ENCODE data around the gene USP34.

The USP34 gene

DNA sequence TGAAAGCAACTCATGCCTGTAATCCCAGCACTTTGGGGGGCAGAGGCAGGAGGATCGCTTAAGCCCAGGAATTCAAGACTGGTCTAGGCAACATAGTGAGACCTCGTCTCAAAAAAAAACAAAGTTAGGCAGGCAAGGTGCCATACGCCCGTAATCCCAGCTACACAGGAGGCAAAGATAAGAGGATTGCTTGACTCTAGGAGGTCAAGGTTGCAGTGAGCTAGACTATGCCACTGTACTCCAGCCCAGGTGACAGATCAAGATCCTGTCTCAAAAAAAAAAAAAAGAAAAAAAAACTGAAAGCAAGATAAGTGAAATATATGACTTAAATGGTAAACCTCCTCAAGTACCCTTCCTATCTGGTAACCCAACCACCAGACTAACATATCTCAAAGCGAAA, 59.8 kb downstream of the USP34 start:
- H4K5ac ChIP-seq (ENCODE audit: low read length): no peak overlapping the region
- no peak overlapping the region for H3K9ac ChIP-seq (ENCODE audit: low read length)
- no peak overlapping the region for H3K4me2 ChIP-seq (ENCODE audit: low read length)
- H3K36me3 ChIP-seq (ENCODE audit: control insufficient read depth, insufficient read depth, low read length): no peaks in the 10 kb centered on the region
- H3K23ac ChIP-seq (ENCODE audit: low read length): no peak overlapping the region
- H2BK15ac ChIP-seq (replicated peaks; ENCODE audit: low read depth): no peak overlapping the region
- H2BK5ac ChIP-seq (ENCODE audit: low read length): no peak overlapping the region
- H2BK120ac ChIP-seq (ENCODE audit: low read depth, low read length): no peak overlapping the region
- H3K27me3 ChIP-seq (ENCODE audit: insufficient read depth, low read length, poor library complexity): no peaks in the 10 kb centered on the region
- peaks cover 2% of the 10 kb centered on the region for H3K4me1 ChIP-seq (ENCODE audit: control insufficient read depth, low read depth, low read length)
- no peak overlapping the region for H3K56ac ChIP-seq (ENCODE audit: low read length)
- H4K8ac ChIP-seq (ENCODE audit: low read depth, low read length): no peak overlapping the region
- peak; percentile 84 for DNase-seq
- no peak overlapping the region for H3K4ac ChIP-seq (ENCODE audit: low read depth, low read length)
- H3K4me3 ChIP-seq (ENCODE audit: low read length): no peak overlapping the region
- no peak overlapping the region for H3K27ac ChIP-seq (ENCODE audit: low read depth, low read length)
- no peak overlapping the region for H2AK5ac ChIP-seq (ENCODE audit: low read length)
- H3K79me1 ChIP-seq (ENCODE audit: low read length): peaks cover 2% of the 10 kb centered on the region
- WGBS (ENCODE audit: extremely low coverage, insufficient coverage, low lambda C conversion rate): no CpG with 5 or more reads among the region's 5 CpGs
- H3K79me2 ChIP-seq (ENCODE audit: control insufficient read depth, insufficient read depth, low read length): peaks cover 8% of the 10 kb centered on the region
- no peak overlapping the region for H3K18ac ChIP-seq (ENCODE audit: low read length)

DNA sequence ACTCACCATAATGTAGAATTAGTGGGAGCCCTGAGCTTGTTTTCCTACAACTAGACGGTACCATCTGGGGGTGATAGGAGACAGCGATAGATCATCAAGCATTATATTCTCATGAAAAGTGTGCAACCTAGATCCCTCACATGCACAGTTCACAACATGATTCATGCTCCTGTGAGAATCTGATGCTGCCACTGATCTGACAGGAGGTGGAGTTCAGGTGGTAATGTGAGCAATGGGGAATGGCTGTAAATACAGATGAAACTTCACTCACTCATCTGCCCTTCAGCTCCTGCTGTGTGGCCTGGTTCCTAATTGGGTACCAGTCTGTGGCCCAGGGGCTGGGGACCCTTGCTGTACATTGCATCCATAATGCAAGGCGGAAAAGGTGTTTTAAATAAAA, 60.7 kb downstream of the USP34 start:
- H3K27me3 ChIP-seq (ENCODE audit: insufficient read depth, low read length, poor library complexity): no peaks in the 10 kb centered on the region
- no peak overlapping the region for H3K56ac ChIP-seq (ENCODE audit: low read length)
- H3K4ac ChIP-seq (ENCODE audit: low read depth, low read length): no peak overlapping the region
- H3K4me2 ChIP-seq (ENCODE audit: low read length): no peak overlapping the region
- H3K27ac ChIP-seq (ENCODE audit: low read depth, low read length): no peak overlapping the region
- no peaks in the 10 kb centered on the region for H3K36me3 ChIP-seq (ENCODE audit: control insufficient read depth, insufficient read depth, low read length)
- H3K79me2 ChIP-seq (ENCODE audit: control insufficient read depth, insufficient read depth, low read length): peaks cover 8% of the 10 kb centered on the region
- WGBS (ENCODE audit: extremely low coverage, insufficient coverage, low lambda C conversion rate): no CpG with 5 or more reads among the region's 3 CpGs
- peaks cover 2% of the 10 kb centered on the region for H3K4me1 ChIP-seq (ENCODE audit: control insufficient read depth, low read depth, low read length)
- no peak overlapping the region for H2BK120ac ChIP-seq (ENCODE audit: low read depth, low read length)
- H3K18ac ChIP-seq (ENCODE audit: low read length): no peak overlapping the region
- H2BK5ac ChIP-seq (ENCODE audit: low read length): no peak overlapping the region
- no peak overlapping the region for H4K5ac ChIP-seq (ENCODE audit: low read length)
- no peak overlapping the region for H4K8ac ChIP-seq (ENCODE audit: low read depth, low read length)
- DNase-seq: no peak
- H3K23ac ChIP-seq (ENCODE audit: low read length): no peak overlapping the region
- no peak overlapping the region for H3K4me3 ChIP-seq (ENCODE audit: low read length)
- no peak overlapping the region for H2AK5ac ChIP-seq (ENCODE audit: low read length)
- H2BK15ac ChIP-seq (replicated peaks; ENCODE audit: low read depth): no peak overlapping the region
- H3K9ac ChIP-seq (ENCODE audit: low read length): no peak overlapping the region
- H3K79me1 ChIP-seq (ENCODE audit: low read length): peaks cover 2% of the 10 kb centered on the region

DNA sequence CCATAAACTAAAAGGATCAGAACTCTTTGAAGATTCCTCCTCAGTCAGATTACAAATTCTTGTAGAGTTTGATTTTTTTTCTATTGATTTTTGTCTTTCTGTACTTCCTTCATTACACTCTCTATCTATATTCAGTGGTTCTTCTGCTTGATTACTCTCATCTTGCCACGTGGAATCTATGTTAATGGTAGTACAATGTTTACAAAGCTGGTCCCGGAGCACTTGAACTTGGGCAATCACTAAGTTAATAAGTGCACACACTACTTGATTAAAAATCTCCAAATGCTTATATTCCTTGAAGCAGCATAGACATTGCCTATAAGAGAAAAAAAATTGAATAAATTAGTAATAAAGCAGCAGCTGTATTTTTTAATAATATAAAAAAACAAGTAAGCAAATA, 65.1 kb downstream of the USP34 start:
- Histone ChIP-seq H3K23ac (ENCODE audit: low read length) (no peak overlapping the region), H3K27ac (ENCODE audit: low read depth, low read length) (no peak overlapping the region)
- WGBS (ENCODE audit: extremely low coverage, insufficient coverage, low lambda C conversion rate): no CpG with 5 or more reads among the region's 2 CpGs

DNA sequence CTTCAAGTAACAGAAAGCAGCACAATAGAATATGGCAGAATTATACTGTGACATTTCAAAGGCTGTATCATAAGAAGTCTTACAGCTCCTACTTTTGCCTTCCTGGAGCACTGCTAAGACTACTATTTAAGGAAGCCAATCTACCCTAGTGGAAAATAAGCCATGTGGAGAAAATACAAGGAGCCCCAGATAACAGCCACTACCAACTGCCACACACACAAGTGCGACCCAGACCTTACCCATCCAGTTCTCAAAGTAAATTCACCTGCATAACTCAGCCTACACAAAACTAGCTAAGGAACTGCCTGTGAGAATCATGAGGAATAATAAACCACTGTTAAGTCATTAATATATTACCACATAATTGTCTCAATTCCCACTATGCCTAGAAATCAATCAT, 66.4 kb downstream of the USP34 start:
- Histone ChIP-seq H2AK5ac (ENCODE audit: low read length) (no peak overlapping the region), H3K27me3 (ENCODE audit: insufficient read depth, low read length, poor library complexity) (no peaks in the 10 kb centered on the region), H3K79me2 (ENCODE audit: control insufficient read depth, insufficient read depth, low read length) (peaks cover 3% of the 10 kb centered on the region), H3K79me1 (ENCODE audit: low read length) (no peaks in the 10 kb centered on the region), H4K5ac (ENCODE audit: low read length) (no peak overlapping the region), H3K23ac (ENCODE audit: low read length) (no peak overlapping the region), H4K8ac (ENCODE audit: low read depth, low read length) (no peak overlapping the region), H3K4me1 (ENCODE audit: control insufficient read depth, low read depth, low read length) (no peaks in the 10 kb centered on the region), H2BK120ac (ENCODE audit: low read depth, low read length) (no peak overlapping the region), H3K56ac (ENCODE audit: low read length) (no peak overlapping the region), H3K4ac (ENCODE audit: low read depth, low read length) (no peak overlapping the region), H3K4me2 (ENCODE audit: low read length) (no peak overlapping the region), H3K9ac (ENCODE audit: low read length) (no peak overlapping the region), H2BK15ac (replicated peaks; ENCODE audit: low read depth) (no peak overlapping the region), H3K27ac (ENCODE audit: low read depth, low read length) (no peak overlapping the region), H3K18ac (ENCODE audit: low read length) (no peak overlapping the region), H2BK5ac (ENCODE audit: low read length) (no peak overlapping the region), H3K36me3 (ENCODE audit: control insufficient read depth, insufficient read depth, low read length) (no peaks in the 10 kb centered on the region), H3K4me3 (ENCODE audit: low read length) (no peak overlapping the region)
- no peak for DNase-seq
- WGBS (ENCODE audit: extremely low coverage, insufficient coverage, low lambda C conversion rate): no CpG with 5 or more reads among the region's 1 CpG

More for the DNA sequence above, 65.1 kb downstream of the USP34 start:
- Histone ChIP-seq H3K79me1 (ENCODE audit: low read length) (peaks cover 2% of the 10 kb centered on the region), H2BK5ac (ENCODE audit: low read length) (no peak overlapping the region), H2BK15ac (replicated peaks; ENCODE audit: low read depth) (no peak overlapping the region), H4K5ac (ENCODE audit: low read length) (no peak overlapping the region), H2AK5ac (ENCODE audit: low read length) (no peak overlapping the region), H3K27me3 (ENCODE audit: insufficient read depth, low read length, poor library complexity) (no peaks in the 10 kb centered on the region), H3K79me2 (ENCODE audit: control insufficient read depth, insufficient read depth, low read length) (peaks cover 8% of the 10 kb centered on the region), H3K4me2 (ENCODE audit: low read length) (no peak overlapping the region), H4K8ac (ENCODE audit: low read depth, low read length) (no peak overlapping the region), H3K18ac (ENCODE audit: low read length) (no peak overlapping the region), H3K9ac (ENCODE audit: low read length) (no peak overlapping the region), H3K4ac (ENCODE audit: low read depth, low read length) (no peak overlapping the region), H3K56ac (ENCODE audit: low read length) (no peak overlapping the region), H3K4me1 (ENCODE audit: control insufficient read depth, low read depth, low read length) (no peaks in the 10 kb centered on the region), H2BK120ac (ENCODE audit: low read depth, low read length) (no peak overlapping the region), H3K36me3 (ENCODE audit: control insufficient read depth, insufficient read depth, low read length) (no peaks in the 10 kb centered on the region), H3K4me3 (ENCODE audit: low read length) (no peak overlapping the region)
- no peak for DNase-seq

DNA sequence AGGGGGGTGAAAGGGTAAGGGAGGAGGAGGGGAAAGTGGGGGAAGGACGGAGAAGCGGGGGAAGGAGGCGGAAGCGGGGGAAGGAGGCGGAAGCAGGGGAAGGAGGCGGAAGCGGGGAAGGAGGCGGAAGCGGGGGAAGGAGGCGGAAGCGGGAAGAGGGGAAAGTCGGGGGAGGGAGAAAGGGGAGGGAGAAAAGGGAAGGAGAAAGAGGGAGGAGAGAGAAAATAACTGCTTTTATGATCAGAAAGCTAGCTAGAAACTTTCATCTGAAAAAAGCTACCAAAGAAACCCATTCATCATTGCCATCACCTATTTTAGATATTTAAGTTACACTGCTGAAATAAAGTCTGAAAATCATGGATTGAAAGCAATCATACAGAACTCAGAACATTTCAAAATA, 72.5 kb downstream of the USP34 start:
- WGBS (ENCODE audit: extremely low coverage, insufficient coverage, low lambda C conversion rate): no CpG with 5 or more reads among the region's 12 CpGs
- Histone ChIP-seq H3K4me1 (ENCODE audit: control insufficient read depth, low read depth, low read length) (no peaks in the 10 kb centered on the region), H3K4ac (ENCODE audit: low read depth, low read length) (no peak overlapping the region), H4K5ac (ENCODE audit: low read length) (no peak overlapping the region), H3K27me3 (ENCODE audit: insufficient read depth, low read length, poor library complexity) (no peaks in the 10 kb centered on the region), H3K4me3 (ENCODE audit: low read length) (no peak overlapping the region), H3K27ac (ENCODE audit: low read depth, low read length) (no peak overlapping the region), H3K23ac (ENCODE audit: low read length) (no peak overlapping the region), H2BK5ac (ENCODE audit: low read length) (no peak overlapping the region), H2BK120ac (ENCODE audit: low read depth, low read length) (no peak overlapping the region), H2AK5ac (ENCODE audit: low read length) (no peak overlapping the region), H3K79me1 (ENCODE audit: low read length) (no peaks in the 10 kb centered on the region), H2BK15ac (replicated peaks; ENCODE audit: low read depth) (no peak overlapping the region), H3K79me2 (ENCODE audit: control insufficient read depth, insufficient read depth, low read length) (no peaks in the 10 kb centered on the region), H3K36me3 (ENCODE audit: control insufficient read depth, insufficient read depth, low read length) (no peaks in the 10 kb centered on the region), H3K4me2 (ENCODE audit: low read length) (no peak overlapping the region), H4K8ac (ENCODE audit: low read depth, low read length) (no peak overlapping the region), H3K18ac (ENCODE audit: low read length) (no peak overlapping the region), H3K9ac (ENCODE audit: low read length) (no peak overlapping the region), H3K56ac (ENCODE audit: low read length) (no peak overlapping the region)
- no peak for DNase-seq

DNA sequence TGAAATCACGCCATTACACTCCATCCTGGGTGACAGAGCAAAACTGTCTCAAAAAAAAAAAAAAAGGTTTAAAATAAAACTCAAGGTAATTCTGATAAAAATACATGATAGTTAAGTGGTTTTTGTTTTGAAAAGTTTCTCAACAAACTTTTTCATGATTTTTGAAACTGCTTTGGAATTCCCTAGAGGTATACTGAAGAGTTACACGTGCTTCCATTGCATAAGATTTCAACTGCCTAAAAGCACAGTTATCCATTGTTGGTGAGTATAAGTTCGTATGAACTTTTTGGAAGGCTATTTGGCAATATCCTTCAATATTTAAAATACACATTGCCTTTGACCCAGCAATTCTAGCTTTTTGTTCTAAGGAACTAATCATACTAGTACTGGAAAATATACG, 74.9 kb downstream of the USP34 start:
- WGBS (ENCODE audit: extremely low coverage, insufficient coverage, low lambda C conversion rate): no CpG with 5 or more reads among the region's 4 CpGs
- DNase-seq: no peak
- Histone ChIP-seq H3K27me3 (ENCODE audit: insufficient read depth, low read length, poor library complexity) (no peaks in the 10 kb centered on the region), H3K18ac (ENCODE audit: low read length) (no peak overlapping the region), H3K23ac (ENCODE audit: low read length) (no peak overlapping the region), H3K79me2 (ENCODE audit: control insufficient read depth, insufficient read depth, low read length) (no peaks in the 10 kb centered on the region), H3K4me1 (ENCODE audit: control insufficient read depth, low read depth, low read length) (no peaks in the 10 kb centered on the region), H3K56ac (ENCODE audit: low read length) (no peak overlapping the region), H2BK120ac (ENCODE audit: low read depth, low read length) (no peak overlapping the region), H3K9ac (ENCODE audit: low read length) (no peak overlapping the region), H2AK5ac (ENCODE audit: low read length) (no peak overlapping the region), H2BK5ac (ENCODE audit: low read length) (no peak overlapping the region), H3K4ac (ENCODE audit: low read depth, low read length) (no peak overlapping the region), H4K8ac (ENCODE audit: low read depth, low read length) (no peak overlapping the region), H2BK15ac (replicated peaks; ENCODE audit: low read depth) (no peak overlapping the region), H4K5ac (ENCODE audit: low read length) (no peak overlapping the region), H3K4me3 (ENCODE audit: low read length) (no peak overlapping the region), H3K79me1 (ENCODE audit: low read length) (no peaks in the 10 kb centered on the region), H3K36me3 (ENCODE audit: control insufficient read depth, insufficient read depth, low read length) (no peaks in the 10 kb centered on the region), H3K27ac (ENCODE audit: low read depth, low read length) (no peak overlapping the region), H3K4me2 (ENCODE audit: low read length) (no peak overlapping the region)

All from mesendoderm (in vitro differentiated cells).